ENCODE results near the gene VANGL1.
"Not testable (repeated sequence)": the region's sequence is repeated elsewhere in the genome, so short reads cannot be mapped to it uniquely, and the experiment has no call there.

Gene VANGL1

DNA sequence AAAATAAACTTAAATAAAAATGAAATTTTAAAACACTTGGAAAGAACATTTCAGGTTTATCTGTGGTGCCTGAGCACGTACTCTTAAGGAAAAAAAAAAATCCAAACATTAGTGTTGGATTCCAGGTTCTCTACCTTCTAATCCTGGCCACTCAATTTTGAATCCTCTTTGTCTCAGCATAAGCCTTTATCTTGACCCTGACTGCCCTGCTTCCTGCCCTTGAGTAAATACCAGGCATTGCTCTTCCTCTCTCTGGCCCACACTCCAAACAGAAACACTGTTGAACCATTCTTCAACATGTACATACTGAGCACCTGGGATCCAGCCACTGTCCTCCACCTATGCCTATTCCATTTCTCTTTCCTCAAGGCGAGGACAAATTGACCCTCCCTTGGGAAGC lies 11.4 kb upstream of the VANGL1 start:
- H3K4me3 ChIP-seq (ENCODE audit: low read length): no peak overlapping the region
- no peaks in the 10 kb centered on the region for H3K4me1 ChIP-seq (ENCODE audit: insufficient read depth, low read length)
- H2AFZ ChIP-seq (ENCODE audit: low read depth, low read length): no peak overlapping the region

DNA sequence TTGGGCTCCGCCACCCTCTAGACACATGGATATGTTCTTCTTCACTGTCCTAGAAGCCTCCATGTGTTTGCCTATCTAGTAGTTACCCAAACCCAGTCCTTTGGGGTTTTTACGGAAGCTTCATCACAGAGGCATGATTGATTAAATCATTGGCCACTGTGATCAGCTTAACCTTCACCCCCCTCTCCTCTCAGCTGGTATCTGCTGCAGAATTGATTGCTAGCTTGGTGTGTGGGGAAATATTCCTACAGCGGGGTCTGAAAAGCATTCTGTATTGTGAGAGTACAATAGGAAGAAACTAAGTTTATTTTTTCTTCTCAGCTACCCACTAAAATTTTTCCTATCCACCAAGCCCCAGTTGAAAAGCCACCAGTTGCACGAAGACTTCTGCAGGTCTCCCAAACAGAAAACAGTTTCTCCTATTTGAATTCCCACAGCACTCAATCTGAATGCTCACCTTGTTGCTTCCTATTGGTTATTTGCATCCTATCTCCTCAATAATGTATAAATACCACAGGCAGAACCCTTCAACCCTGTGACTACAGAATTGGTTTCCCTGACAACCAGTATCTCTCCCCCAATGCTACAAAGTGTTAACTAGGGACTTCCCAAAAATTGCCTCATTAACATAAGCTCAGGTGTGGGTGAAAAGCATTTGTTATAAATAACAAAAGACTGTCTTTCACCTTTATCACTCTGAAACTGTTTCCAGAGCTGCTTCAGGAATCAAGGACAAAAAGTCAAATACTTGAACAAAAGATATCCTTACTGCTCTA lies 9.3 kb upstream of the VANGL1 start:
- no peaks in the 10 kb centered on the region for H3K27me3 ChIP-seq (ENCODE audit: insufficient read depth, low read length)
- no peak overlapping the region for H3K4me3 ChIP-seq (ENCODE audit: low read length)
- no peaks in the 10 kb centered on the region for H3K9me3 ChIP-seq (ENCODE audit: low read length)
- H3K4me1 ChIP-seq (ENCODE audit: insufficient read depth, low read length): no peaks in the 10 kb centered on the region
- no peak overlapping the region for H2AFZ ChIP-seq (ENCODE audit: low read depth, low read length)
- H3K36me3 ChIP-seq (ENCODE audit: insufficient read depth, low read length): no peaks in the 10 kb centered on the region

More for the DNA sequence above, 11.4 kb upstream of the VANGL1 start:
- Histone ChIP-seq H3K36me3 (ENCODE audit: insufficient read depth, low read length) (no peaks in the 10 kb centered on the region), H3K27me3 (ENCODE audit: insufficient read depth, low read length) (no peaks in the 10 kb centered on the region), H3K9me3 (ENCODE audit: low read length) (no peaks in the 10 kb centered on the region)

DNA sequence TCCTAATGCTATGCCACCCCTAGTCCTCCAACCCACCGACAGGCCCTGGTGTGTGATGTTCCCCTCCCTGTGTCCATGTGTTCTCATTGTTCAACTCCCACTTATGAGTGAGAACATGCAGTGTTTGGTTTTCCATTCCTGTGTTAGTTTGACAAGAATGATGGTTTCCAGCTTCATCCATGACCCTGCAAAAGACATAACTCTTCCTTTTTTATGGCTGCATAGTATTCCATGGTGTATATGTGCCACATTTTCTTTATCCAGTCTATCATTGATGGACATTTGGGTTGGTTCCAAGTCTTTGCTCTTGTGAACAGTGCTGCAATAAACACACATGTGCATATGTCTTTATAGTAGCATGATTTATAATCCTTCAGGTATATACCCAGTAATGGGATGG lies 8.2 kb upstream of the VANGL1 start:
- not testable (repeated sequence) for H3K4me3 ChIP-seq (ENCODE audit: low read length); H2AFZ ChIP-seq (ENCODE audit: low read depth, low read length); H3K27me3 ChIP-seq (ENCODE audit: insufficient read depth, low read length); H3K36me3 ChIP-seq (ENCODE audit: insufficient read depth, low read length); H3K9me3 ChIP-seq (ENCODE audit: low read length); H3K4me1 ChIP-seq (ENCODE audit: insufficient read depth, low read length)

DNA sequence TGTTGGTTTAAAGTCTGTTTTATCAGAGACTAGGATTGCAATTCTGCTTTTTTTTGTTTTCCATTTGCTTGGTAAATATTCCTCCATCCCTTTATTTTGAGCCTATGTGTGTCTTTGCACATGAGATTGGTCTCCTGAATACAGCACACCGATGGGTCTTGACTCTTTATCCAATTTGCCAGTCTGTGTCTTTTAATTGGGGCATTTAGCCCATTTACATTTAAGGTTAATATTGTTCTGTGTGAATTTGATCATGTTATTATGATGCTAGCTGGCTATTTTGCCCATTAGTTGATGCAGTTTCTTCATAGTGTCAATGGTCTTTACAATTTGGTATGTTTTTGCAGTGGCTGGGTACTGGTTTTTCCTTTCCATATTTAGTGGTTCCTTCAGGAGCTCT lies 4.5 kb upstream of the VANGL1 start:
- H3K36me3 ChIP-seq (ENCODE audit: insufficient read depth, low read length); H3K4me1 ChIP-seq (ENCODE audit: insufficient read depth, low read length); H3K27me3 ChIP-seq (ENCODE audit: insufficient read depth, low read length); H2AFZ ChIP-seq (ENCODE audit: low read depth, low read length); H3K4me3 ChIP-seq (ENCODE audit: low read length); H3K9me3 ChIP-seq (ENCODE audit: low read length): not testable (repeated sequence)

DNA sequence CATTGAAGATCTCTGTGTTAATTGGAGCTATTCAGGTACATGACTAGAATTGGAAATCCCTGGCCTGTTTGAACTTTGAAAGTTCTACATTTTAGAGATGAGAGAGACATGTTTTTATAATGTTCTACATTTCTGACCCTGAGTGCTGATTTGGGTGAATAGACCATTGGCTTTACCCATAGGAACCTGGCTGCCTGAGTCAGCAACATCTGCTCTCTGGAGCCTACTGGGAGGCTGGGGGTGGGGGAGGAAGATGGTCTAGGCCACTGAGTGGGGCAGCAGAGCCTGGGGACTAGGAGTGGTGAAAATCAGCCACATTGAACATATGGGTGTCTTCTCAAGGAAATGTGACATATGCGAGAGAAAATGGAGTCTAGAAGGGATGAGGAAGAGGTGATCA lies 1.4 kb upstream of the VANGL1 start:
- H2AFZ ChIP-seq (ENCODE audit: low read depth, low read length): no peak overlapping the region
- no peaks in the 10 kb centered on the region for H3K27me3 ChIP-seq (ENCODE audit: insufficient read depth, low read length)
- H3K4me1 ChIP-seq (ENCODE audit: insufficient read depth, low read length): peaks cover 10% of the 10 kb centered on the region
- H3K9me3 ChIP-seq (ENCODE audit: low read length): peaks cover 7% of the 10 kb centered on the region
- H3K36me3 ChIP-seq (ENCODE audit: insufficient read depth, low read length): no peaks in the 10 kb centered on the region
- no peak overlapping the region for H3K4me3 ChIP-seq (ENCODE audit: low read length)

DNA sequence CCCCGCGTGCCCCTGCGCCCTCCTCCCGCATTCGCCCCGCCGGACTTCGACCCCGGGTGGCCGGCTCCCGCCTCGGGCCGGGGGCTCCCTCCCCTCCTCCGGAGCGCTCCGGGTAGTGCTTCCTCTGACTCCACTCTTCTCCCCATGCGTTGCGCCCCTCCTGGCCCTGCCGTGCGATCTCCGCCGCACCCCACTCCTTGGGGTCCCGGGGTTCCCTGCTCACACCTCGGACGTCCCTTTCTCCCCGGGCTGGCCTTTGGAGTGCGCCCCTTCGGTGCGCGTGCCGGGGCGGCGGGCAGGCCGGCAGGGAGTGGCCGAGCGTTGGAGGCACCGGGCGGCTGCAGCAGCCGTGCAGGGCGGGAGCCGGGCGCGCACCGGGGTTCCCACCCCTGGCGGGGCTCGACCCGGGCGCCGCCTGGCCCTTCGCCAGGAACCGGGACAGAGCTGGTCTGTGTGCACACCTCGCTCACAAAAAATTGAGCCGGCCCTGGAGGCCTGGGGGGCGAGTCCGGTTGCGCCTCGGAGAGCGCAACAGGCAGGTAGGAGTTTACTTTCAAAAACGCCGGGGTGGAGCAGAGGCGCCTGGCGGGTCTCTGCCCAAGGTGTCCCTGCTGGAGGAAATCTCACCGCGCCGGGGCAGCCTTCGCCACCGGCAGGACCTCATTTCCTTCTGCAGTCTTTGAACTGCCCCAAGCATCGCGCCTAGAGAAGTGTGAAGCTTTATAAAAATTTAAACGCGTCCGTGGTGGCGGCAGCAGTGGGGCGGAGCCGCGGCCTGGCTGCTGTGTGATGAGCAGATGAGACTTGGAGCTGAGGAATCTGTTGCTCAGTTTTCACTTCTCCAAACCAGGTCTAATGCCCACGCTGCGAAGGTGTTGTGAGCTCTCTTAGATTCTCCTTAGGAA lies 650 bp downstream of the VANGL1 start:
- H3K4me1 ChIP-seq (ENCODE audit: insufficient read depth, low read length): peaks cover 10% of the 10 kb centered on the region

DNA sequence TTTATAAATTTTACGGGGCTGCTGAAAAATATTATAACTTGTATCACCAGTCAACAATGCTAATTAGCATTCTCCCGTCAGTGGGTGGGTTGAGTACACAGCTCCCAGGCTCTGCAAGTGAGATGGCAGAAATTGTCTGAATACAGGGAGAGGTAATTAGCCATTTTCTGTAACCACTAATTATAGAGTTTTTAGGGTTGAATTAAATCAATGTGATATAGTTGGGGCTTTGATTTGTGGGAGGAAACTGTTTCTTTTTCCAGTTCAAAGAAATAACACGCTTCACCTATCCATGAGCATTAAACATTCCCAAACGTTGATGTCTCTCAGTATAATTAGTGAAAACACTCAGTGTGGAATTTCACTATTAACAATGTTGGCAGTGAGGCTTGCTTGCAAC lies 1.5 kb downstream of the VANGL1 start:
- Histone ChIP-seq H3K9me3 (ENCODE audit: low read length) (peaks cover 7% of the 10 kb centered on the region), H3K4me3 (ENCODE audit: low read length) (peak overlapping the region; percentile 92), H3K36me3 (ENCODE audit: insufficient read depth, low read length) (no peaks in the 10 kb centered on the region), H2AFZ (ENCODE audit: low read depth, low read length) (peak overlapping the region; percentile 100), H3K4me1 (ENCODE audit: insufficient read depth, low read length) (peaks cover 10% of the 10 kb centered on the region), H3K27me3 (ENCODE audit: insufficient read depth, low read length) (no peaks in the 10 kb centered on the region)

More for the DNA sequence above, 650 bp downstream of the VANGL1 start:
- Histone ChIP-seq H3K27me3 (ENCODE audit: insufficient read depth, low read length) (no peaks in the 10 kb centered on the region), H3K4me3 (ENCODE audit: low read length) (peak overlapping the region; percentile 92), H2AFZ (ENCODE audit: low read depth, low read length) (peak overlapping the region; percentile 100), H3K9me3 (ENCODE audit: low read length) (peaks cover 7% of the 10 kb centered on the region), H3K36me3 (ENCODE audit: insufficient read depth, low read length) (no peaks in the 10 kb centered on the region)

DNA sequence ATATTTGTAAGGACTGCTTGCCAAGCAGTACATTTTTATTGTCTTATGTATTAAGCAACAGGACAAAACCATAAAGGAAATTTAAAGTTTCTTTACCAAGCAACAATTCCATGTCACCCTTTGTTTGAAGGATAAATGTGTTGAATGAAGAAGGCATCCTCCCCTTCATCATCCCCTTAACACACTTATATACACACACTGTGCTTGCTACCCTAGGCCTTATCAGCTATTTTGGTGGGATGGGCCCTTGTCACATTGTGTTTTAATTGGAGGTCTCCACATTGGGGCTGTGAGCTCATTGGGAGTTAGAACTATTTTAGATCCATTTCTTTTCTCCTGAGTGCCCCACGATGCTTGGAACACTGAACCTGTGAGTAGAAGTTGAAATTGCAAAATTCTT lies 1.9 kb downstream of the VANGL1 start:
- Histone ChIP-seq H3K4me3 (ENCODE audit: low read length) (peak overlapping the region; percentile 92), H3K4me1 (ENCODE audit: insufficient read depth, low read length) (peaks cover 10% of the 10 kb centered on the region), H2AFZ (ENCODE audit: low read depth, low read length) (no peak overlapping the region), H3K9me3 (ENCODE audit: low read length) (peaks cover 7% of the 10 kb centered on the region), H3K36me3 (ENCODE audit: insufficient read depth, low read length) (no peaks in the 10 kb centered on the region), H3K27me3 (ENCODE audit: insufficient read depth, low read length) (no peaks in the 10 kb centered on the region)

DNA sequence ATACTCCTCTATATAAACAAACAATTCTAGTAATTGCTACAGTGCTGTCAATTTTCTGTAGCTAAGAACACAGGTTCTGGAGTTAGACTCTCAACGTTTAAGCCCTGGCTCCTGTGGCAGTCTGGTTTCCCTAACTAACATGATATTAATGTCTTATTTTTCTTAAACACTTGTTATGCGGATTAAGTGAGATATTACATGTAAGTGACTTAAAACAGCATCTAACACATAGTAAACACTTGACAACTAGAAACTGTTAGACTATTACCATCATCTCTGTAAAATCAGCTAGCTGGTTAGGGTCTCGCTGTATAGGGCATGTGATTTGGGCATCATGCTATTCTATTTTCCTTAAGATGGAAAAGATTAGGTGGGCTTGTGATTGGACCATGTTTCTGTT lies 2.3 kb downstream of the VANGL1 start:
- Histone ChIP-seq H3K27me3 (ENCODE audit: insufficient read depth, low read length) (no peaks in the 10 kb centered on the region), H2AFZ (ENCODE audit: low read depth, low read length) (no peak overlapping the region)

DNA sequence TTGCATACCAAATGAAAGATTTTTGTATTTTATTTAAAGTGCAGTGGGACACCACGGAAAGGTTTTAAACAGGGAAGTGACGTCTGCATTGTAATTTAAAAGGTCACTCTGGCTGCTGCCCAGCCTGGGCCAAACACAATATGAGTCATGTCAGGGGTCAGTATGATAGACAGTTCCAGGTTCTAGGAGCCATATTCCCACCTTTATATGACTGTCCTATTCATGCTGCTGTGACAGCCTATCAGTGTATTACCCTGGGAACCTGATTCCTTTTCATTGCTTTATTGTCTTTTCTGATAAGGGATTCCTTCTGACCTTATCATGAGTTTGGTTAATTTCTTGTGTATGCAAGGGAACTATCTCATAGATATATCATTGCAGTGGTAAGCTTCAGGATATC lies 5.3 kb downstream of the VANGL1 start:
- H3K27me3 ChIP-seq (ENCODE audit: insufficient read depth, low read length): no peaks in the 10 kb centered on the region
- H3K4me3 ChIP-seq (ENCODE audit: low read length): no peak overlapping the region
- no peak overlapping the region for H2AFZ ChIP-seq (ENCODE audit: low read depth, low read length)
- peaks cover 25% of the 10 kb centered on the region for H3K4me1 ChIP-seq (ENCODE audit: insufficient read depth, low read length)
- H3K36me3 ChIP-seq (ENCODE audit: insufficient read depth, low read length): no peaks in the 10 kb centered on the region
- H3K9me3 ChIP-seq (ENCODE audit: low read length): no peaks in the 10 kb centered on the region

More for the DNA sequence above, 2.3 kb downstream of the VANGL1 start:
- H3K4me1 ChIP-seq (ENCODE audit: insufficient read depth, low read length): peaks cover 10% of the 10 kb centered on the region
- H3K9me3 ChIP-seq (ENCODE audit: low read length): peaks cover 7% of the 10 kb centered on the region
- no peak overlapping the region for H3K4me3 ChIP-seq (ENCODE audit: low read length)
- no peaks in the 10 kb centered on the region for H3K36me3 ChIP-seq (ENCODE audit: insufficient read depth, low read length)

DNA sequence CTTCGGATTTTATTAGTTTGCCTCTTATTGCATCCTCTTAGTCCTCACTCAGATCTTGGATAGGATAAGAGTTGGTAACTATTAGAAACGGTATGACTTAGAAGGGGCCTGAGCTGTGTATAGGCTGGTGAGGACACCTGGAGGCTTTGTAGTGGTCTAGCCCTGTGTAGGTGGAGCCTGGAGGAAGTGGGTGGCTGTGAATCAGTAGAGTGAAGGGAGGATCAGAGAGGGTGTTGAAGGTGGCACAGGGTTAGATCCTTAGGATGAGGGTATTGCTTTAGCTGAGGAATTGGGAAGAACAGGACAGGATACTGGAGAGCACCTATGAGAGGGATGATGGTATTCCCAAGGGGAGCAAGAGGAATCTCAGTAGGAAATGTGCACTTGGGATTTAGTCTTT lies 5.7 kb downstream of the VANGL1 start:
- no peaks in the 10 kb centered on the region for H3K9me3 ChIP-seq (ENCODE audit: low read length)
- H3K36me3 ChIP-seq (ENCODE audit: insufficient read depth, low read length): no peaks in the 10 kb centered on the region
- H2AFZ ChIP-seq (ENCODE audit: low read depth, low read length): no peak overlapping the region
- H3K27me3 ChIP-seq (ENCODE audit: insufficient read depth, low read length): no peaks in the 10 kb centered on the region
- H3K4me3 ChIP-seq (ENCODE audit: low read length): no peak overlapping the region
- peaks cover 25% of the 10 kb centered on the region for H3K4me1 ChIP-seq (ENCODE audit: insufficient read depth, low read length)

DNA sequence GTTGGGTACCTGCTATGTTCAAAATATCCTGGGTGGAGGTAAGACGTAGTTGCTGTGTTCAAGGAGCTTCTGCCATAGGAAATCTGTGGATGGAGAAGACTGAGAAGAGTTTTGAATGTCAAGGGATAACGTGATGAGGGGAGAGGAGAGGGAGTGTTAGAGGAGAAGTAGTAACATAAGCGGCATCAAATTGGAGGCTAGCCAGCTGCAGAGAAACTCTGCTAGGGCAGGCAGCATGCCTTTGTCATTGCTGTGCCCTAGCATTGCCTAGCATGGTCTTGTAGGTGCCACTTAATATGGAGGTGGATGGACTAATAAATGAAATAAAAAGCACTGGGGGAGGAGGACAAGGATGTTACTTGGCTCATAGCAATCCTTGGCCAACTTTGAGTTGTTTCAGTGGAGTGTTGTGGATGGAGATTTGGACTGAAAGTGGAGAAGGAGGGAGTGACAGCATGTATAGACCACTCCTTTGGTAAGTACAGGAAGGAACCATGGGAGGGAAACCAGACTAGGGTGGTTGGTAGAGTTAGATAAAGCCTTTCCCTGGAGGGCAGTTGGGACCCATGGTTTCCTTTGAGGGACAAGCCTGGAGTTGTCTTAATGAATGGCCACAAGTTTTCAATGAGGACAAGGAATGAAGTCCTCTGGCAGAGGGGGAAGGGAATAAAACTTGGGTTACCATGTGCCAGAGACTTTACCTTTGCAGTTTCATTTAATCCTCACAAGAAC lies 6.3 kb downstream of the VANGL1 start:
- Histone ChIP-seq H3K4me1 (ENCODE audit: insufficient read depth, low read length) (peaks cover 22% of the 10 kb centered on the region), H3K27me3 (ENCODE audit: insufficient read depth, low read length) (no peaks in the 10 kb centered on the region), H3K9me3 (ENCODE audit: low read length) (no peaks in the 10 kb centered on the region), H3K36me3 (ENCODE audit: insufficient read depth, low read length) (no peaks in the 10 kb centered on the region), H3K4me3 (ENCODE audit: low read length) (no peak overlapping the region), H2AFZ (ENCODE audit: low read depth, low read length) (no peak overlapping the region)
